Panc1 (cell line): Measurements from ENCODE around the gene NETO1. TPM values are rescaled to one million over a fixed set of nuclear protein-coding genes. Genes with fewer than 3 reads are reported as not detected.

Source experiments
- ATAC-seq: fragments of 200-7000 bp; cut with Tn5 transposase; 2 replicates; pipeline ENCODE4 v1.9.1; 2020; ENCODE audit warnings: mild to moderate bottlenecking, moderate library complexity
- BruUV-seq: library from RNA; stranded (reverse); fragments of 400-500 nt; replicated peaks from 2 replicates; lab custom pipeline; 2021; lab: Mats Ljungman, UMichigan
- CTCF ChIA-PET: fragments of 300-600 bp; sonication (Branson Sonifier 250); formaldehyde crosslinking; loops from one replicate; lab custom pipeline; 2022; ENCODE audit warnings: antibody characterized with exemption; lab: Charles Lee
- POLR2A ChIA-PET: fragments of 300-600 bp; sonication (Branson Sonifier 250); formaldehyde crosslinking; loops from one replicate; lab custom pipeline; 2022; ENCODE audit warnings: antibody characterized with exemption; lab: Charles Lee
- DNase-seq: peaks from one replicate; pipeline ENCODE4 v3.0.0-alpha.2; 2010; ENCODE audit warnings: low read depth, low spot score
- H3K27ac ChIP-seq: 2 replicates; pipeline ENCODE4 v1.5.1; 2011; ENCODE audit warnings: mild to moderate bottlenecking, low read length, inconsistent platforms
- H3K27me3 ChIP-seq: fragments of 200-500 bp; sonication (Bioruptor generic); 2 replicates; pipeline ENCODE4 v1.6.0; 2014; ENCODE audit warnings: low read length, inconsistent platforms; ENCODE audit not compliant: control insufficient read depth, insufficient read depth
- H3K36me3 ChIP-seq: fragments of 200-500 bp; sonication (Bioruptor generic); 2 replicates; pipeline ENCODE4 v1.5.1; 2014; ENCODE audit warnings: inconsistent platforms, mild to moderate bottlenecking, low read length, moderate library complexity; ENCODE audit not compliant: control insufficient read depth, insufficient read depth
- H3K4me1 ChIP-seq: 2 replicates; pipeline ENCODE4 v1.5.1; 2011; ENCODE audit warnings: inconsistent platforms, mild to moderate bottlenecking, low read length, moderate library complexity; ENCODE audit not compliant: control insufficient read depth, insufficient read depth
- H3K4me3 ChIP-seq, 2 experiments: 2 replicates each; pipeline ENCODE4 v1.5.1; 2011 to 2012; ENCODE audit warnings: low read depth in 2 of 2, low read length in 2 of 2, mild to moderate bottlenecking in 2 of 2, inconsistent platforms in 1 of 2, moderate library complexity in 1 of 2
- H3K9me3 ChIP-seq: fragments of 200-500 bp; sonication (Bioruptor generic); 2 replicates; pipeline ENCODE4 v1.5.1; 2014; ENCODE audit warnings: low read depth, mild to moderate bottlenecking, inconsistent platforms, low read length, moderate library complexity; ENCODE audit not compliant: control insufficient read depth, insufficient read depth
- POLR2AphosphoS5 ChIP-seq: IDR thresholded peaks from 2 replicates; pipeline ENCODE4 v1.6.1; 2012; ENCODE audit warnings: mild to moderate bottlenecking, low read depth, low read length, moderate library complexity
- SIN3A ChIP-seq: IDR thresholded peaks from 2 replicates; pipeline ENCODE4 v1.6.1; 2012; ENCODE audit warnings: low read depth, mild to moderate bottlenecking, low read length, moderate library complexity, borderline replicate concordance; ENCODE audit not compliant: insufficient read depth
- TCF7L2 ChIP-seq: IDR thresholded peaks from 2 replicates; pipeline ENCODE4 v1.6.1; 2011; ENCODE audit warnings: mild to moderate bottlenecking, low read depth, low read length, inconsistent platforms
- in situ Hi-C: cut with HindIII; loops from 2 replicates; pipeline ENCODE4 v1.10.0; 2016; ENCODE audit warnings: low sequenced_read_pairs, low pct_unique_long_range_greater_than_20kb
- intact Hi-C: fragments of 100-400 bp; cut with micrococcal nuclease; formaldehyde crosslinking; loops from one replicate; pipeline ENCODE4 v1.10.0; 2022; ENCODE audit not compliant: unreplicated experiment
- total RNA-seq: library from RNA; stranded (reverse); gene quantifications from one replicate; pipeline ENCODE4 v1.2.1, GENCODE V29; 2021; ENCODE audit not compliant: unreplicated experiment
- TF ChIP-seq, protein P1 (sequence below), 2 experiments: IDR thresholded peaks; 2 replicates each; pipeline ENCODE4 v1.6.1; 2011 to 2012; ENCODE audit warnings: low read depth in 2 of 2, control low read depth in 1 of 2, low read length in 1 of 2, mild to moderate bottlenecking in 1 of 2, moderate library complexity in 1 of 2; ENCODE audit not compliant: insufficient read depth in 1 of 2
- TF ChIP-seq, protein P2 (sequence below): fragments of 450-650 bp; IDR thresholded peaks from 2 replicates; pipeline ENCODE4 v1.5.1; 2017; ENCODE audit warnings: mild to moderate bottlenecking

Gene NETO1
- total RNA-seq, 1 experiment from 2014 or later, result not detected

DNA sequence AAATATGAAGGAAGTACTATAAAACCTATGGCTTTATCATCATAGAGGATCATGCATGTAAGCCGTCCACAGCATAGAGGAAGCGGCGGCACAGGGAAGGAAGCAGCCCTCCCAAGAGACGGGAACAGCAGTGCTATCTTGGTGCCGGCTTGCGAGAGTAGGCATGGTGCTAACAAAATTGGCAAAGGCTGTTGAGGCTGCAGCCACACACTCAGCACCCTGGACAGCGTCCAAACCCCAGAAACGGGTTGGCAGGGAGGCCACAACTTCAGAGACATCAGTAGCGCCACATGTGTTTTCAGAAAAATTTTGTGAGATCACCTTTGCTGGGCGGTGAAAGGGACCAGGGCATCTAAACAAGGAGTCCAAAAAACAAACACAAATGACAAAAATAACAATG lies 37.7 kb downstream of the NETO1 start:
- in situ Hi-C loops, result no loop called here
- Histone ChIP-seq H3K9me3 (no peaks in the 10 kb centered on the region), H3K4me1 (no peaks in the 10 kb centered on the region), H3K4me3 (no peak overlapping the region), H3K27me3 (no peaks in the 10 kb centered on the region), H3K36me3 (no peaks in the 10 kb centered on the region), H3K27ac (no peak overlapping the region)
- DNase-seq, result no peak
- BruUV-seq, result no TSS peak
- intact Hi-C loops, result no loop called here
- CTCF ChIA-PET, result no interaction called here
- ATAC-seq, result no peak
- POLR2A ChIA-PET, result no interaction called here
- no peak for TF ChIP-seq POLR2AphosphoS5
- TF ChIP-seq, protein P1, sequence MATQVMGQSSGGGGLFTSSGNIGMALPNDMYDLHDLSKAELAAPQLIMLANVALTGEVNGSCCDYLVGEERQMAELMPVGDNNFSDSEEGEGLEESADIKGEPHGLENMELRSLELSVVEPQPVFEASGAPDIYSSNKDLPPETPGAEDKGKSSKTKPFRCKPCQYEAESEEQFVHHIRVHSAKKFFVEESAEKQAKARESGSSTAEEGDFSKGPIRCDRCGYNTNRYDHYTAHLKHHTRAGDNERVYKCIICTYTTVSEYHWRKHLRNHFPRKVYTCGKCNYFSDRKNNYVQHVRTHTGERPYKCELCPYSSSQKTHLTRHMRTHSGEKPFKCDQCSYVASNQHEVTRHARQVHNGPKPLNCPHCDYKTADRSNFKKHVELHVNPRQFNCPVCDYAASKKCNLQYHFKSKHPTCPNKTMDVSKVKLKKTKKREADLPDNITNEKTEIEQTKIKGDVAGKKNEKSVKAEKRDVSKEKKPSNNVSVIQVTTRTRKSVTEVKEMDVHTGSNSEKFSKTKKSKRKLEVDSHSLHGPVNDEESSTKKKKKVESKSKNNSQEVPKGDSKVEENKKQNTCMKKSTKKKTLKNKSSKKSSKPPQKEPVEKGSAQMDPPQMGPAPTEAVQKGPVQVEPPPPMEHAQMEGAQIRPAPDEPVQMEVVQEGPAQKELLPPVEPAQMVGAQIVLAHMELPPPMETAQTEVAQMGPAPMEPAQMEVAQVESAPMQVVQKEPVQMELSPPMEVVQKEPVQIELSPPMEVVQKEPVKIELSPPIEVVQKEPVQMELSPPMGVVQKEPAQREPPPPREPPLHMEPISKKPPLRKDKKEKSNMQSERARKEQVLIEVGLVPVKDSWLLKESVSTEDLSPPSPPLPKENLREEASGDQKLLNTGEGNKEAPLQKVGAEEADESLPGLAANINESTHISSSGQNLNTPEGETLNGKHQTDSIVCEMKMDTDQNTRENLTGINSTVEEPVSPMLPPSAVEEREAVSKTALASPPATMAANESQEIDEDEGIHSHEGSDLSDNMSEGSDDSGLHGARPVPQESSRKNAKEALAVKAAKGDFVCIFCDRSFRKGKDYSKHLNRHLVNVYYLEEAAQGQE (IDR thresholded peaks at IDR 0.05; ENCODE audit: insufficient read depth in 1 of 2, low read depth in 2 of 2, low read length in 1 of 2), result peak; percentile 71 to 84

DNA sequence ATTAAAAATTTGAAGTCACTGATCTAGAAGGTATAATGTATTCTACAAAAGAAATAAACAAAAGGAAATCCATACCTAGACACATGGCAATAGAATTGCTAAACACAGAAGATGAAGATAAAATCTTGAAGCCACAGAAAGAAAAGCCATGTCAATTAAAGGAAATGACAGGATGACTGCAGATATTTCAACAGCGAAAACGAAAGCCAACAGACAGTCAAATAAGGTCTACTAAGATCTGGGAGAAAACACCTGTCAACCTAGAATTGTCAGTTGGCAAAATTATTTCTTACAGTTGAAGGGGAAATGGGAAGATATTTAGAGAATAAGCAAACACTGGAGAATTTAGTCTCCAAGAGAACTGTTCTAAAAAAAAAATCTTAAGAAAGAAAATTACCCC lies 39.2 kb downstream of the NETO1 start:
- H3K4me1 ChIP-seq, result no peaks in the 10 kb centered on the region
- no peaks in the 10 kb centered on the region for H3K36me3 ChIP-seq
- TF ChIP-seq SIN3A (no peak), TCF7L2 (no peak), POLR2AphosphoS5 (no peak)
- TF ChIP-seq, protein P2, sequence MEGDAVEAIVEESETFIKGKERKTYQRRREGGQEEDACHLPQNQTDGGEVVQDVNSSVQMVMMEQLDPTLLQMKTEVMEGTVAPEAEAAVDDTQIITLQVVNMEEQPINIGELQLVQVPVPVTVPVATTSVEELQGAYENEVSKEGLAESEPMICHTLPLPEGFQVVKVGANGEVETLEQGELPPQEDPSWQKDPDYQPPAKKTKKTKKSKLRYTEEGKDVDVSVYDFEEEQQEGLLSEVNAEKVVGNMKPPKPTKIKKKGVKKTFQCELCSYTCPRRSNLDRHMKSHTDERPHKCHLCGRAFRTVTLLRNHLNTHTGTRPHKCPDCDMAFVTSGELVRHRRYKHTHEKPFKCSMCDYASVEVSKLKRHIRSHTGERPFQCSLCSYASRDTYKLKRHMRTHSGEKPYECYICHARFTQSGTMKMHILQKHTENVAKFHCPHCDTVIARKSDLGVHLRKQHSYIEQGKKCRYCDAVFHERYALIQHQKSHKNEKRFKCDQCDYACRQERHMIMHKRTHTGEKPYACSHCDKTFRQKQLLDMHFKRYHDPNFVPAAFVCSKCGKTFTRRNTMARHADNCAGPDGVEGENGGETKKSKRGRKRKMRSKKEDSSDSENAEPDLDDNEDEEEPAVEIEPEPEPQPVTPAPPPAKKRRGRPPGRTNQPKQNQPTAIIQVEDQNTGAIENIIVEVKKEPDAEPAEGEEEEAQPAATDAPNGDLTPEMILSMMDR, result no peak
- TF ChIP-seq, protein P1 (IDR thresholded peaks at IDR 0.05; ENCODE audit: insufficient read depth in 1 of 2, low read depth in 2 of 2, low read length in 1 of 2), result no peak
- in situ Hi-C loops, result no loop called here
- ATAC-seq (no peak), DNase-seq (no peak)
- no peaks in the 10 kb centered on the region for H3K9me3 ChIP-seq
- H3K4me3 ChIP-seq, result no peak overlapping the region
- no peak overlapping the region for H3K27ac ChIP-seq
- intact Hi-C loops, result no loop called here
- ChIA-PET POLR2A (no interaction called here), CTCF (no interaction called here)
- no TSS peak for BruUV-seq
- no peaks in the 10 kb centered on the region for H3K27me3 ChIP-seq
